ENCODE measurements around the gene MTUS2. TPM values are rescaled to one million over a fixed set of nuclear protein-coding genes. Genes with fewer than 3 reads are reported as not detected.

MTUS2 gene
- total and polyA plus RNA-seq, 2 experiments from 2014 or later = 0.27 to 0.38 TPM

DNA sequence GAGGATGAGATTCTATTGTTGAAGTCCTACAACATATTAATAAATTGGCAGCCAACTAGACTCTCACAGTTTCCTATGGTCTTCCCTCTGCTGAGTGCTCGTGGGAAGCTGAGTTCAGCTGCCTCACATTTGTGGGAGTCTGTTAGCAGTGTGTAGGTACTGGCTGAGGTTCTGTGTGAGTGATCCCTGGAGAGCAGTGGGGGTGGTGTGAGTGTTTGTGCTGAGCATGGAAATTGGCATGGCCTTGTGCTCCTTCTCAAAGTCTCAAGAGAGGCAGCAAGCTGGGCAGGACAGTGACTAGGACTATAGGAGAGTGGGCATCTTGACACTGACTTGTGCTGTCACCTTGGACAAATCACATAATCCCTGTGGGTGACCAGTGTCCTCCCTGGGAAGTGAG lies 298.3 kb downstream of the MTUS2 start:
- Mint-ChIP-seq H3K36me3 (ENCODE audit: low read depth) (no peaks in the 10 kb centered on the region), H3K9me3 (no peaks in the 10 kb centered on the region)

DNA sequence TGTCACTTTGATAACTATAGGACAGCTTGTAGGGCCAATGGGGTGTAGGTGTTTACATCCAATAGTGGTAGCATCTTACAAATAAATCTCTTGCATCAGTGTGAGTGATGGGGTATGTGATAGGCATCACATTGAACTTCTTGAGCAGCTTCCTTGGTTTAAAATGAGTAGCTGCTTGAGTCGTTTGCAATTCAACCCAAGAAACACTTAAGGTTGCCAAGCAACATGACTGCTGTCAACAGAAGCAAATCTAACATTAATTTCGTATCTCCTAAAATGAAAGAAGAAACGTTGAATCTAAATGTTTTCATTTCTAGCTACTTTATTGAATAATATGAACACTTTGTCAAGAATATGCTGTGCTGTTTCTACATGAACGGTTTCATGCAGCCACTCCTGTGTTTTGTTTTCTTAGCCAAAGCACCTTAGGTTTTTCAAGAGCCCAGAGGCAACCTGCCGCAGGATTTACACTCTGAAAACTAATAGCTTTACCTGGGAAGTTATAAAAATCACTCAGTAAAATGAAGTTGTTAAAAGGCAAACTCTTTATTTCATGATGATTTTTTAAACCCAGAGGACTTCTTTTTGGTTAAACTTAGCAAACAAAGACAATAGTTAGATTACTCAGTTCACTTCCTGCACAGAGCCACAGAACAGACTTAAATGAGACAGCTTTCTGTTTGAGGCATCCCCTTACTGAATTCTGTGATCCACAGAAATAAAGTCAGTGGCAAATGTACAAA lies 305.2 kb downstream of the MTUS2 start:
- Histone ChIP-seq H3K27ac (ENCODE audit: low read depth) (no peak overlapping the region), H3K4me3 (no peak overlapping the region), H3K4me2 (no peak overlapping the region), H3K4me1 (ENCODE audit: insufficient read depth) (no peaks in the 10 kb centered on the region), H3K27me3 (ENCODE audit: insufficient read depth) (no peaks in the 10 kb centered on the region), H3K9me2 (ENCODE audit: insufficient read depth) (no peaks in the 10 kb centered on the region), H3K36me3 (ENCODE audit: insufficient read depth) (no peaks in the 10 kb centered on the region), H4K20me1 (replicated peaks; ENCODE audit: insufficient read depth) (no peaks in the 10 kb centered on the region), H3K79me2 (replicated peaks; ENCODE audit: insufficient read depth) (no peaks in the 10 kb centered on the region), H3F3A (replicated peaks; ENCODE audit: low read depth) (no peaks in the 10 kb centered on the region), H2AFZ (no peak overlapping the region)
- H3K9me3 Mint-ChIP-seq = no peaks in the 10 kb centered on the region
- H3K27ac Mint-ChIP-seq = no peak overlapping the region
- no peaks in the 10 kb centered on the region for H3K36me3 Mint-ChIP-seq (ENCODE audit: low read depth)
- TF ChIP-seq CREB1 (CRISPR knock-in tag; IDR thresholded peaks at IDR 0.05; ENCODE audit: low read depth) = no peak
- TF ChIP-seq, protein P1, sequence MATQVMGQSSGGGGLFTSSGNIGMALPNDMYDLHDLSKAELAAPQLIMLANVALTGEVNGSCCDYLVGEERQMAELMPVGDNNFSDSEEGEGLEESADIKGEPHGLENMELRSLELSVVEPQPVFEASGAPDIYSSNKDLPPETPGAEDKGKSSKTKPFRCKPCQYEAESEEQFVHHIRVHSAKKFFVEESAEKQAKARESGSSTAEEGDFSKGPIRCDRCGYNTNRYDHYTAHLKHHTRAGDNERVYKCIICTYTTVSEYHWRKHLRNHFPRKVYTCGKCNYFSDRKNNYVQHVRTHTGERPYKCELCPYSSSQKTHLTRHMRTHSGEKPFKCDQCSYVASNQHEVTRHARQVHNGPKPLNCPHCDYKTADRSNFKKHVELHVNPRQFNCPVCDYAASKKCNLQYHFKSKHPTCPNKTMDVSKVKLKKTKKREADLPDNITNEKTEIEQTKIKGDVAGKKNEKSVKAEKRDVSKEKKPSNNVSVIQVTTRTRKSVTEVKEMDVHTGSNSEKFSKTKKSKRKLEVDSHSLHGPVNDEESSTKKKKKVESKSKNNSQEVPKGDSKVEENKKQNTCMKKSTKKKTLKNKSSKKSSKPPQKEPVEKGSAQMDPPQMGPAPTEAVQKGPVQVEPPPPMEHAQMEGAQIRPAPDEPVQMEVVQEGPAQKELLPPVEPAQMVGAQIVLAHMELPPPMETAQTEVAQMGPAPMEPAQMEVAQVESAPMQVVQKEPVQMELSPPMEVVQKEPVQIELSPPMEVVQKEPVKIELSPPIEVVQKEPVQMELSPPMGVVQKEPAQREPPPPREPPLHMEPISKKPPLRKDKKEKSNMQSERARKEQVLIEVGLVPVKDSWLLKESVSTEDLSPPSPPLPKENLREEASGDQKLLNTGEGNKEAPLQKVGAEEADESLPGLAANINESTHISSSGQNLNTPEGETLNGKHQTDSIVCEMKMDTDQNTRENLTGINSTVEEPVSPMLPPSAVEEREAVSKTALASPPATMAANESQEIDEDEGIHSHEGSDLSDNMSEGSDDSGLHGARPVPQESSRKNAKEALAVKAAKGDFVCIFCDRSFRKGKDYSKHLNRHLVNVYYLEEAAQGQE (IDR thresholded peaks at IDR 0.05; ENCODE audit: unreplicated experiment) = no peak
- no peak for TF ChIP-seq JUNB (IDR thresholded peaks at IDR 0.05; ENCODE audit: unreplicated experiment)
- TF ChIP-seq, protein P2, sequence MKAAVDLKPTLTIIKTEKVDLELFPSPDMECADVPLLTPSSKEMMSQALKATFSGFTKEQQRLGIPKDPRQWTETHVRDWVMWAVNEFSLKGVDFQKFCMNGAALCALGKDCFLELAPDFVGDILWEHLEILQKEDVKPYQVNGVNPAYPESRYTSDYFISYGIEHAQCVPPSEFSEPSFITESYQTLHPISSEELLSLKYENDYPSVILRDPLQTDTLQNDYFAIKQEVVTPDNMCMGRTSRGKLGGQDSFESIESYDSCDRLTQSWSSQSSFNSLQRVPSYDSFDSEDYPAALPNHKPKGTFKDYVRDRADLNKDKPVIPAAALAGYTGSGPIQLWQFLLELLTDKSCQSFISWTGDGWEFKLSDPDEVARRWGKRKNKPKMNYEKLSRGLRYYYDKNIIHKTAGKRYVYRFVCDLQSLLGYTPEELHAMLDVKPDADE (IDR thresholded peaks at IDR 0.05) = no peak
- TF ChIP-seq, protein P3, sequence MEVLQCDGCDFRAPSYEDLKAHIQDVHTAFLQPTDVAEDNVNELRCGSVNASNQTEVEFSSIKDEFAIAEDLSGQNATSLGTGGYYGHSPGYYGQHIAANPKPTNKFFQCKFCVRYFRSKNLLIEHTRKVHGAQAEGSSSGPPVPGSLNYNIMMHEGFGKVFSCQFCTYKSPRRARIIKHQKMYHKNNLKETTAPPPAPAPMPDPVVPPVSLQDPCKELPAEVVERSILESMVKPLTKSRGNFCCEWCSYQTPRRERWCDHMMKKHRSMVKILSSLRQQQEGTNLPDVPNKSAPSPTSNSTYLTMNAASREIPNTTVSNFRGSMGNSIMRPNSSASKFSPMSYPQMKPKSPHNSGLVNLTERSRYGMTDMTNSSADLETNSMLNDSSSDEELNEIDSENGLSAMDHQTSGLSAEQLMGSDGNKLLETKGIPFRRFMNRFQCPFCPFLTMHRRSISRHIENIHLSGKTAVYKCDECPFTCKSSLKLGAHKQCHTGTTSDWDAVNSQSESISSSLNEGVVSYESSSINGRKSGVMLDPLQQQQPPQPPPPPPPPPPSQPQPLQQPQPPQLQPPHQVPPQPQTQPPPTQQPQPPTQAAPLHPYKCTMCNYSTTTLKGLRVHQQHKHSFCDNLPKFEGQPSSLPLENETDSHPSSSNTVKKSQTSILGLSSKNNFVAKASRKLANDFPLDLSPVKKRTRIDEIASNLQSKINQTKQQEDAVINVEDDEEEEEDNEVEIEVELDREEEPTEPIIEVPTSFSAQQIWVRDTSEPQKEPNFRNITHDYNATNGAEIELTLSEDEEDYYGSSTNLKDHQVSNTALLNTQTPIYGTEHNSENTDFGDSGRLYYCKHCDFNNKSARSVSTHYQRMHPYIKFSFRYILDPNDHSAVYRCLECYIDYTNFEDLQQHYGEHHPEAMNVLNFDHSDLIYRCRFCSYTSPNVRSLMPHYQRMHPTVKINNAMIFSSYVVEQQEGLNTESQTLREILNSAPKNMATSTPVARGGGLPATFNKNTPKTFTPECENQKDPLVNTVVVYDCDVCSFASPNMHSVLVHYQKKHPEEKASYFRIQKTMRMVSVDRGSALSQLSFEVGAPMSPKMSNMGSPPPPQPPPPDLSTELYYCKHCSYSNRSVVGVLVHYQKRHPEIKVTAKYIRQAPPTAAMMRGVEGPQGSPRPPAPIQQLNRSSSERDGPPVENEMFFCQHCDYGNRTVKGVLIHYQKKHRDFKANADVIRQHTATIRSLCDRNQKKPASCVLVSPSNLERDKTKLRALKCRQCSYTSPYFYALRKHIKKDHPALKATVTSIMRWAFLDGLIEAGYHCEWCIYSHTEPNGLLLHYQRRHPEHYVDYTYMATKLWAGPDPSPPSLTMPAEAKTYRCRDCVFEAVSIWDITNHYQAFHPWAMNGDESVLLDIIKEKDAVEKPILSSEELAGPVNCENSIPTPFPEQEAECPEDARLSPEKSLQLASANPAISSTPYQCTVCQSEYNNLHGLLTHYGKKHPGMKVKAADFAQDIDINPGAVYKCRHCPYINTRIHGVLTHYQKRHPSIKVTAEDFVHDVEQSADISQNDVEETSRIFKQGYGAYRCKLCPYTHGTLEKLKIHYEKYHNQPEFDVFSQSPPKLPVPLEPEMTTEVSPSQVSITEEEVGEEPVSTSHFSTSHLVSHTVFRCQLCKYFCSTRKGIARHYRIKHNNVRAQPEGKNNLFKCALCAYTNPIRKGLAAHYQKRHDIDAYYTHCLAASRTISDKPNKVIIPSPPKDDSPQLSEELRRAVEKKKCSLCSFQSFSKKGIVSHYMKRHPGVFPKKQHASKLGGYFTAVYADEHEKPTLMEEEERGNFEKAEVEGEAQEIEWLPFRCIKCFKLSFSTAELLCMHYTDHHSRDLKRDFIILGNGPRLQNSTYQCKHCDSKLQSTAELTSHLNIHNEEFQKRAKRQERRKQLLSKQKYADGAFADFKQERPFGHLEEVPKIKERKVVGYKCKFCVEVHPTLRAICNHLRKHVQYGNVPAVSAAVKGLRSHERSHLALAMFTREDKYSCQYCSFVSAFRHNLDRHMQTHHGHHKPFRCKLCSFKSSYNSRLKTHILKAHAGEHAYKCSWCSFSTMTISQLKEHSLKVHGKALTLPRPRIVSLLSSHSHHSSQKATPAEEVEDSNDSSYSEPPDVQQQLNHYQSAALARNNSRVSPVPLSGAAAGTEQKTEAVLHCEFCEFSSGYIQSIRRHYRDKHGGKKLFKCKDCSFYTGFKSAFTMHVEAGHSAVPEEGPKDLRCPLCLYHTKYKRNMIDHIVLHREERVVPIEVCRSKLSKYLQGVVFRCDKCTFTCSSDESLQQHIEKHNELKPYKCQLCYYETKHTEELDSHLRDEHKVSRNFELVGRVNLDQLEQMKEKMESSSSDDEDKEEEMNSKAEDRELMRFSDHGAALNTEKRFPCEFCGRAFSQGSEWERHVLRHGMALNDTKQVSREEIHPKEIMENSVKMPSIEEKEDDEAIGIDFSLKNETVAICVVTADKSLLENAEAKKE (CRISPR knock-in tag; IDR thresholded peaks at IDR 0.05) = no peak
- TF ChIP-seq ZNF331 (CRISPR knock-in tag; IDR thresholded peaks at IDR 0.05; ENCODE audit: low read depth) = no peak
- no peak for TF ChIP-seq STAT1 (IDR thresholded peaks at IDR 0.05; ENCODE audit: unreplicated experiment)
- no peak overlapping the region for H3K4me3 Mint-ChIP-seq
- peaks cover 9% of the 10 kb centered on the region for H3K27me3 Mint-ChIP-seq (ENCODE audit: insufficient read depth, low read depth, poor library complexity)
- ATAC-seq = no peak; the same call in 2 of the 3 replicates
- H3K4me1 Mint-ChIP-seq = peaks cover 14% of the 10 kb centered on the region
- peak; percentile 37 for DNase-seq (ENCODE audit: low spot score)

More for the DNA sequence above, 298.3 kb downstream of the MTUS2 start:
- DNase-seq (ENCODE audit: low spot score) = no peak
- H3F3A ChIP-seq (replicated peaks; ENCODE audit: low read depth) = no peaks in the 10 kb centered on the region
- no peaks in the 10 kb centered on the region for H3K36me3 ChIP-seq (ENCODE audit: insufficient read depth)
- H3K4me2 ChIP-seq = no peak overlapping the region
- no peak overlapping the region for H3K4me3 ChIP-seq
- ATAC-seq = no peak
- H3K4me1 Mint-ChIP-seq = no peaks in the 10 kb centered on the region
- TF ChIP-seq ZNF114 (CRISPR knock-in tag; IDR thresholded peaks at IDR 0.05) (no peak), NANOG (IDR thresholded peaks at IDR 0.05; ENCODE audit: borderline replicate concordance) (no peak), ZNF331 (CRISPR knock-in tag; IDR thresholded peaks at IDR 0.05; ENCODE audit: low read depth) (no peak), EZH2 (IDR thresholded peaks at IDR 0.05; ENCODE audit: low read depth, unreplicated experiment) (no peak), JUNB (IDR thresholded peaks at IDR 0.05; ENCODE audit: unreplicated experiment) (no peak)
- no peaks in the 10 kb centered on the region for H3K4me1 ChIP-seq (ENCODE audit: insufficient read depth)
- no peaks in the 10 kb centered on the region; the same call in none of the 2 replicates for H3K9me2 ChIP-seq (ENCODE audit: insufficient read depth)
- peaks cover 2% of the 10 kb centered on the region for H3K27me3 Mint-ChIP-seq (ENCODE audit: insufficient read depth, low read depth, poor library complexity)
- no peak overlapping the region for H3K27ac ChIP-seq (ENCODE audit: low read depth)
- H4K20me1 ChIP-seq (replicated peaks; ENCODE audit: insufficient read depth) = no peaks in the 10 kb centered on the region
- H3K27ac Mint-ChIP-seq = no peak overlapping the region
- H3K79me2 ChIP-seq (replicated peaks; ENCODE audit: insufficient read depth) = no peaks in the 10 kb centered on the region
- no peaks in the 10 kb centered on the region for H3K27me3 ChIP-seq (ENCODE audit: insufficient read depth)
- H3K4me3 Mint-ChIP-seq = no peak overlapping the region
- no peak overlapping the region for H2AFZ ChIP-seq
